GM19467 (cell line): ENCODE data around the gene TTC23L.
A peak's percentile ranks its signal among the peaks of the same experiment; 100 is the strongest.

Experiments
- ATAC-seq: cut with Tn5 transposase; IDR thresholded peaks from one replicate; pipeline ENCODE4 v1.9.1; 2021; ENCODE audit warnings: mild to moderate bottlenecking, moderate library complexity; ENCODE audit not compliant: unreplicated experiment

The TTC23L gene

DNA sequence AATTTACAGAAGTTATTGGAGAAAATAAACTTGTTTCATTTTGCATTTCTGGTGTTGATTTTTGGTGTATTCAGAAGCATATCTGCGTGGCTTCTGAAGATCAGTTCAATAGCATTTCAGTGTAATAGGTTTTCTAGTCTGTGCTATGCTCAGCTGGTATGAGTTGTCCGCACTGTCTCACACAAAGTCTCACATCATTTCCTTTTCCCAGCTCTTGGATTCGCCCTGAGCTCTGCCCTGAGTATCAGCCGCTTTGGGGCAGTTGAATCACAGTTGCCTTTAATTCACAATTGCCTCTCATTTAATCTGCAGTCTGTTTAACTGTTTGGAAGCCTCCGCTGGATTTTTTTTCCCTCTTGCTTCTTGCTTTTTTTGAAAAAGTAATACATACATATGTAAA lies 6.4 kb upstream of the TTC23L start:
- no peak for ATAC-seq

DNA sequence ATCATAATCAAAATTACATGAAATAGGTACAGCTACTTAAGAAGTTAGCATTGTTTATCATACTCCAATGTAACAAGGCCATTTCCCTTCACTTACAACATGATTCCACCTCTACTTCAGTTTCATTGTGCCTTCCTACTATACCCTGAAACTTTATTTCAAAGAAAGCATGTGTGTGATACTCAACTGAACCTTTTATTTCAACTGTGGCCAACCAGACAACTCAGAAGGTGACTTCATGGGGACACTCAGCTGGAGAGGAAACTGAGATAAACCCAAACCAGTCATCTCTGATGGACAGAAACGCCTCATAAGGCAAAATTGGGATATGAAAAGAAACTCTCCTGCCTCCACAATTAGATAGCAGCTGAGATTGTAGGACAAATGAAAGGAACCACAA lies 5.9 kb upstream of the TTC23L start:
- no peak for ATAC-seq

DNA sequence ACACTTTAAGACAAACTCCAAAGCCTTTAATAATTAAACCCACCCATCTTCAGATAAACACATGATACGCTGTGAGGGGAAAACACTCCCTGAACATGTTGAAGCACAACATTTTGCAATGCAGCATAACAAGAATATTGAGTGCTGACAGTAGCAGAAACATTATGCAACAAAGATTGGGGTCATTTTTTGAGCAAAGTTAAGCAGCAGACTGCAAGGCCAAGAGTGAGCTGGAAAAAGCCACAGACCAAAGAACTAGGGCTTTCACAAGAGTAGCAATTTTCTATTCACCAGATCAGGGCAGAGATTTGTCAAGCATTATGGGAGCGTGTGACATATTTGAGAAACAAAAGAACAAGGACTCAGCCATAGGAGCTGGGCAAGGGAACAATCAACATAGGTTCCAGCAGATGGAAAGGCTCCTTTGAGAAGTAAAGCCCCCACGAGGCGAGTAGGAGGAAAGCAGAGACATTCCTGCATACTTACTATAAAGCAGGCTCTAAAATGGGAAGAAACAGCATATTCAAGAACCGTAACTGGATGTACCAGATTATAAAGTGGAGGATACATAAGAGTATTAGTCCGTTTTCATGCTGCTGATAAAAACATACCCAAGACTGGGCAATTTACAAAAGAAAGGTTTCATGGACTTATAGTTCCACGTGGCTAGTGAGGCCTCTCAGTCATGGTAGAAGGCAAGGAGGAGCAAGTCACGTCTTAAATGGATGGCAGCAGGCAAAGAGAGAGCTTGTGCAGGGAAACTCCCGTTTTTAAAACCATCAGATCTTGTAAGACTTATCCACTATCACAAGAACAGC lies 4.8 kb upstream of the TTC23L start:
- no peak for ATAC-seq

GRCh38 chr5:34834794-34835089 lies 4.2 kb upstream of the TTC23L start:
- ATAC-seq: no peak

DNA sequence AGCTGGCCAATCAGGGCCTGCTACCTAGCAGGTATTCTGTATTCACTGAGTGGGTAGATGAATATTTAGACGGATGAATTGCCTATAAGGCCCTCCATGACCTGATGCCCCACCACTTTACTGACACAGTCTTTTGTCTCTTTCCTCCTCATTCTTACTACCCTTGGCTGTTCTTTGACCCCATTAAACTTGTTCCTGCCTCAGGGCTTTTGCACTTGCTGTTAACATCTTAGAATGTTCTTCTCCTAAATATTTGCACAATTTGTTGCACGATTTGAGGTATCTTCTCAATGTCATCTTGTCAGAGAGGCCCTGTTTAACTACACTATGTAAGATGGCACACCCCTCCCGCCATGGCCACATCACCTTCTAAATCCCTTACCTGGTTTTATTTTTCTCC lies 3.3 kb upstream of the TTC23L start:
- no peak for ATAC-seq

GRCh38 chr5:34841816-34842215 lies 2.9 kb downstream of the TTC23L start:
- ATAC-seq: no peak

DNA sequence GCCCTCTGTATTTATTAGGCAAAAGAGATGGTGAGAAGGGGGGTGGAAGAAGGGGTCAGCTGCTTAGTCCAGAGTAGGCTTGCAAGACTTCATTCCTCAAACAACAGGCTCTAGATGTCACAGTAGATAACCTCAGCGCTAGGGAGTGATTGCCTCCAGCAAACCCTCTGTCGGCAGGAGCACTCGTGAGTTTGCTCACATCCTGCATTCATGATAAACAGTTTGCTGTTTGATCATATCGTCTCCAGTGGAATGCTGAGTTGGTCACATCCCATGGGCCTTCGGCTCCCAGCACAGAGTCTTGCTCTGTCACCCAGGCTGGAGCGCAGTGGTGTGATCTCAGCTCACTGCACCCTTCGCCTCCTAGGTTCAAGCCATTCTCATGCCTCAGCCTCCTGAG lies 3.6 kb downstream of the TTC23L start:
- ATAC-seq: no peak

DNA sequence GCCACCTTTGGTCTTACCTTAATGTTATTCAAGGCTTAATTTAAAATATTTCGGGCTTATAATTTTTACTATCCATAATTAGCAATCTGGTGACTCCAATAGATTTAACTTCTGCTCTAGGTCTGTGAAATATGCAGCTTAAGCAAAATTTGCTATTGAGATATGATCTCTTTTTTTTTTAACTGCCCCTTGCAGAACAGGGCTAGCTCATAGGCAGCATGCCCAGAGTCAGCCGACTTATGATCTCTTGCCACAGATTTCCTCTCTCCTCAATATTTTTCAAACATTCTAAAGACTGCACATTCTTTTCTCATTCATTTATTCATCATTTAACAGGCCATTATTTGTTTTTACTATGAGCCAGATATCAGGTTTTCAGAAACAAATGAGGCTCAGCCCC lies 4.5 kb downstream of the TTC23L start:
- no peak for ATAC-seq

GRCh38 chr5:34844106-34844505 lies 5.1 kb downstream of the TTC23L start:
- no peak for ATAC-seq

- no peak for ATAC-seq
Measured at GRCh38 chr5:34844999-34845398, 6.0 kb downstream of the TTC23L start.

- no peak for ATAC-seq
Measured at GRCh38 chr5:34847056-34847455, 8.1 kb downstream of the TTC23L start.

DNA sequence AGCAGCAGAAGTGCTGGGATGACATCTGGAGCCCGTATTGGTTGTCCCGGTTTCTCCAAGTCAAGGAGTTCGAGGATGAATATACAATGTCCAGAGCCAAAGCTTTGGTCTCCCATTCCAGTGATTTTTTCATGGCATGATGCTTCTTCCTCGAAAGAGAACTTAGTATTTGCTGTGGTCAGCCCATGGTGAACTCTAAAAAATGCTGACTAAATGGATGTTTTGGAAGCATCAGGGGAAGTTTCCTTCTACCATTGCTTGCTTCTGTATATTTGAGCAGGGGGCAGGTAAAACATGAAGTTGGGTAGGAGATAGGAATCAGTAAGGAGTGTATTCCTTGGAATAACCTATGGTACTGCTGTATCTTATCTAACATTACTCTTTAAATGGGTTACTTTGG lies 8.6 kb downstream of the TTC23L start:
- no peak for ATAC-seq

DNA sequence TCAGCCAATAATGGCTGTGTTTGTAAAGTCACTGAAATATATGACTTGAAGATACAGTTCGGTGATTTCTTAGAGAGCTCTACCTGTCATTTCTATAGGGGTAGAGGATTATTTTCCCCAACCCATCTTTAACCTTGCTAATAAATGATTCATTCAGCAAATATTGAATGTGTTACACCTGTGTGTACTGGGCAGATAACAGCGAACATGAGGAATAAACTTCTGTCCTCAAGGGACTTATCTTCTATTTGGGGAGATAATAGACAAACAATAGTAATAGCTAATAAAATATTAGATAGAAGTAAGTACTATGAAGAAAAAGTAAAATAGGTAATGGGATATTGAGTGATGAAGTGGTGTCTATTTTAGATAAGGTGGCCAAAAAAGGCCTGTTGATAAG lies 9.3 kb downstream of the TTC23L start:
- no peak for ATAC-seq

GRCh38 chr5:34849253-34849652 lies 10.3 kb downstream of the TTC23L start:
- no peak for ATAC-seq

GRCh38 chr5:34854459-34855174 lies 15.7 kb downstream of the TTC23L start:
- ATAC-seq: peak; percentile 97

DNA sequence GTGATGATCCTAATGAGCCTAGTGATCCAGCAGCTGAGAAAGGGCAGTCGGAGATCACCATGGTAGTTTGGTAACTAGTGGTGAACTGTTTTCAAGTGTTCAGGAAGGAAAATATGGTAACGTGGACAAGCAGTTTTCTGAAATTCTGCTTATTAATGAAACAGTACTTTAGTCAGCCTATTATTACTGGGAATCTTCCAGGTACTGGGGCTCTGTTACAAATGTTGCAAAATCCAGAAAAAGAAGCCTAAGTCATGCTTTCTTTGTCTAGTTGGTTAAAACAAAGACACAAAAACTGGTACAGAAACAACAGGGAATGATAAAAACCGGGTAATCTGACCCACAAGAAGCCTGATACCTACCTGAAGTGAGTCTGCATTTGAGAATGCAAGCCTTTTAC lies 18.2 kb downstream of the TTC23L start:
- no peak for ATAC-seq

DNA sequence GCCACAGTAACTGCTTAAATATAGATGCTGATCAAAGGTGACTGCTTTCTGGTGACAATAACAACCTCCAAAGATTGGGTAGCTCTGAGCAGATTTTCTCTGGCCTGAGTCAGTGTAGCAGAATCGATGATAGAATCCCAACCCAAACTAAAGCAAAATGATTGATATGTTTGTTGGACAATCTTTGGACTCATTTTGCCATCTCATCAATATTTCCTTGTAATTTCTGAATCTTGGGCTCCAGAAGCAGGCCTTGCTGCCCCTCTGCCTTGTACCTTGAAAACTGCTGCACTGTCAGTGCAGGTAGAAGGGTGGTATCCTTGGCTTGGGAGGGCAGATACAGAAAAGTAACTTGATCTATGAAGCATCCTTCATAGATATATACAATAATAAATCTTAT lies 18.9 kb downstream of the TTC23L start:
- no peak for ATAC-seq

GRCh38 chr5:34858790-34859189 lies 19.8 kb downstream of the TTC23L start:
- ATAC-seq: no peak

GRCh38 chr5:34859253-34859652 lies 20.3 kb downstream of the TTC23L start:
- no peak for ATAC-seq

- no peak for ATAC-seq
Measured at GRCh38 chr5:34863946-34864345, 25.0 kb downstream of the TTC23L start.

- no peak for ATAC-seq
Measured at GRCh38 chr5:34865091-34865490, 26.1 kb downstream of the TTC23L start.

DNA sequence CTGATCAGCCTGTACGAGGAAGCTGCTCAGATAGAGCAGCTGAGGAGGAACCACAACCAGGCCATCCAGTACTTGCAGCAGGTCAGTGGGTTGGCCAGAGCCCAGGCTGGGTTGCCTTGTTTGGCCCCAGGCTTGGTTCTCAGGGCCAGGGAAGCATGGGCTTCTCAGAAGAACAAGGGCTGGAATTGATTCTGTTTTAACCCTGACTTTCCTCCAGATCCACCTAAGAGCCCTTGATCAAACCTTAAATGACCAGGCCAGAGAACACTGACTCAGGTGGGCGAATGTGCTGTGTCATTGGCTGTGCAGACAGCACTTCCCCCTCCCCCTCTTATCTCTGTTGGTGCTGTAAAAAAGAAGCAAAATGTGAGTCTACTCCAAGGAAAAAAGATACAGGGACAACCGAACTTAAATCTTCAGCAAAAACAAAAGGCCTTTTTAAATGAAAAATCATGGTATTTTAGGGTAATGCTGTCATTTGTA lies 28.1 kb downstream of the TTC23L start:
- ATAC-seq: no peak

GRCh38 chr5:34867660-34868059 lies 28.7 kb downstream of the TTC23L start:
- no peak for ATAC-seq
